IMR-90 (cell line): ENCODE results near the gene DIP2C. TPM values are rescaled to one million over a fixed set of nuclear protein-coding genes. Genes with fewer than 3 reads are reported as not detected.

ENCODE experiments used
- ATAC-seq: fragments of 200-7000 bp; cut with Tn5 transposase; 2 replicates; pipeline ENCODE4 v1.9.1; 2020; ENCODE audit warnings: low read depth, mild to moderate bottlenecking, moderate library complexity
- BruUV-seq: library from RNA; stranded (reverse); fragments of 400-500 nt; replicated peaks from 2 replicates; lab custom pipeline; 2021; lab: Mats Ljungman, UMichigan
- CTCF ChIA-PET: fragments of 300-600 bp; formaldehyde crosslinking; extraction: SDS; loops from one replicate; lab custom pipeline; 2021; ENCODE audit warnings: antibody characterized with exemption; lab: Yijun Ruan, JAX
- POLR2A ChIA-PET: fragments of 300-600 bp; sonication (Branson Sonifier 250); formaldehyde crosslinking; loops from one replicate; lab custom pipeline; 2022; ENCODE audit warnings: antibody characterized with exemption; ENCODE audit not compliant: unreplicated experiment; lab: Charles Lee
- DNase-seq: peaks from one replicate; pipeline ENCODE4 v3.0.0; 2013
- H2AFZ ChIP-seq: replicated peaks from 2 replicates; pipeline ENCODE3; 2013; ENCODE audit warnings: low read length, mild to moderate bottlenecking; ENCODE audit not compliant: poor library complexity
- H2AK5ac ChIP-seq: 2 replicates; pipeline ENCODE4 v1.6.1; 2013; ENCODE audit warnings: low read depth, low read length, inconsistent platforms
- H2AK9ac ChIP-seq: replicated peaks from 2 replicates; pipeline ENCODE3; 2013; ENCODE audit warnings: mild to moderate bottlenecking, low read depth, low read length, moderate library complexity; ENCODE audit not compliant: poor library complexity
- H2BK120ac ChIP-seq: 2 replicates; pipeline ENCODE4 v1.6.1; 2013; ENCODE audit warnings: low read depth, low read length, inconsistent platforms
- H2BK15ac ChIP-seq: 3 replicates; pipeline ENCODE4 v1.6.1; 2013; ENCODE audit warnings: low read depth, low read length, inconsistent platforms
- H2BK20ac ChIP-seq: 2 replicates; pipeline ENCODE4 v1.6.1; 2013; ENCODE audit warnings: low read depth, mild to moderate bottlenecking, inconsistent platforms, low read length, moderate library complexity
- H2BK5ac ChIP-seq: 2 replicates; pipeline ENCODE4 v1.6.1; 2013; ENCODE audit warnings: mild to moderate bottlenecking, low read depth, low read length, inconsistent platforms; ENCODE audit not compliant: poor library complexity, severe bottlenecking
- H3K14ac ChIP-seq: replicated peaks from 2 replicates; pipeline ENCODE4 v1.6.1; 2013; ENCODE audit warnings: low read depth, low read length, inconsistent platforms
- H3K18ac ChIP-seq: 2 replicates; pipeline ENCODE4 v1.6.1; 2013; ENCODE audit warnings: low read depth, low read length, control low read depth
- H3K23ac ChIP-seq: 2 replicates; pipeline ENCODE4 v1.6.1; 2013; ENCODE audit warnings: low read depth, low read length, inconsistent platforms
- H3K27ac ChIP-seq: 2 replicates; pipeline ENCODE4 v1.5.1; 2013; ENCODE audit warnings: mild to moderate bottlenecking, control low read depth, low read length; ENCODE audit not compliant: insufficient read depth
- H3K27me3 ChIP-seq: 2 replicates; pipeline ENCODE4 v1.6.1; 2013; ENCODE audit warnings: low read length; ENCODE audit not compliant: control insufficient read depth, insufficient read depth
- H3K36me3 ChIP-seq: 2 replicates; pipeline ENCODE4 v1.6.1; 2013; ENCODE audit warnings: low read length, mixed read lengths; ENCODE audit not compliant: control insufficient read depth, insufficient read depth
- H3K4ac ChIP-seq: 2 replicates; pipeline ENCODE4 v1.6.1; 2013; ENCODE audit warnings: low read depth, low read length, inconsistent platforms
- H3K4me1 ChIP-seq: 2 replicates; pipeline ENCODE4 v1.6.1; 2013; ENCODE audit warnings: low read length, mixed read lengths; ENCODE audit not compliant: control insufficient read depth, insufficient read depth
- H3K4me2 ChIP-seq: 2 replicates; pipeline ENCODE4 v1.6.1; 2013; ENCODE audit warnings: low read depth, mild to moderate bottlenecking, control low read depth, low read length, moderate library complexity
- H3K4me3 ChIP-seq: 2 replicates; pipeline ENCODE4 v1.5.1; 2013; ENCODE audit warnings: low read depth, mild to moderate bottlenecking, control low read depth, low read length, moderate library complexity; ENCODE audit not compliant: insufficient read depth
- H3K56ac ChIP-seq: 2 replicates; pipeline ENCODE4 v1.6.1; 2013; ENCODE audit warnings: low read length, inconsistent platforms; ENCODE audit not compliant: insufficient read depth; ENCODE audit errors: extremely low read depth
- H3K79me1 ChIP-seq, 2 experiments: 2 replicates each; pipeline ENCODE4 v1.6.1; 2013; ENCODE audit warnings: low read length in 2 of 2, inconsistent platforms in 1 of 2, low read depth in 1 of 2
- H3K9ac ChIP-seq: 2 replicates; pipeline ENCODE4 v1.6.1; 2013; ENCODE audit warnings: low read depth, low read length, control low read depth
- H3K9me1 ChIP-seq: 2 replicates; pipeline ENCODE4 v1.6.1; 2013; ENCODE audit warnings: low read length, inconsistent platforms; ENCODE audit not compliant: insufficient read depth
- H3K9me3 ChIP-seq: 2 replicates; pipeline ENCODE4 v1.6.1; 2013; ENCODE audit warnings: low read length; ENCODE audit not compliant: control insufficient read depth, insufficient read depth
- H4K20me1 ChIP-seq: 2 replicates; pipeline ENCODE4 v1.6.1; 2013; ENCODE audit warnings: low read length, inconsistent platforms; ENCODE audit not compliant: insufficient read depth
- H4K5ac ChIP-seq: 2 replicates; pipeline ENCODE4 v1.6.1; 2013; ENCODE audit warnings: mild to moderate bottlenecking, low read depth, low read length, control low read depth
- H4K8ac ChIP-seq, 2 experiments: 2 replicates each; pipeline ENCODE4 v1.6.1; 2013; ENCODE audit warnings: low read depth in 2 of 2, low read length in 2 of 2, control low read depth in 1 of 2, inconsistent platforms in 1 of 2
- H4K91ac ChIP-seq: 2 replicates; pipeline ENCODE4 v1.6.1; 2013; ENCODE audit warnings: low read depth, low read length, inconsistent platforms; ENCODE audit not compliant: insufficient read depth
- BHLHE40 ChIP-seq: fragments of 150-350 bp; IDR thresholded peaks from 2 replicates; pipeline ENCODE4 v1.6.1; 2016; ENCODE audit warnings: mild to moderate bottlenecking, low read depth, low read length
- CHD1 ChIP-seq: IDR thresholded peaks from 2 replicates; pipeline ENCODE4 v1.6.1; 2012; ENCODE audit warnings: low read depth, low read length, improper control_type of control experiment
- FOS ChIP-seq: fragments of 150-350 bp; IDR thresholded peaks from 2 replicates; pipeline ENCODE4 v1.6.1; 2016; ENCODE audit warnings: low read depth, low read length
- POLR2A ChIP-seq: IDR thresholded peaks from 2 replicates; pipeline ENCODE4 v1.6.1; 2012; ENCODE audit warnings: mild to moderate bottlenecking, low read depth, low read length
- RAD21 ChIP-seq: IDR thresholded peaks from 2 replicates; pipeline ENCODE4 v1.6.1; 2012; ENCODE audit warnings: low read length, improper control_type of control experiment
- RCOR1 ChIP-seq: IDR thresholded peaks from 2 replicates; pipeline ENCODE4 v1.6.1; 2012; ENCODE audit warnings: mild to moderate bottlenecking, low read length, improper control_type of control experiment; ENCODE audit not compliant: insufficient replicate concordance
- RFX5 ChIP-seq: IDR thresholded peaks from 2 replicates; pipeline ENCODE4 v1.8.0; 2012; ENCODE audit warnings: low read depth, mild to moderate bottlenecking, low read length, moderate library complexity
- USF2 ChIP-seq: fragments of 150-350 bp; IDR thresholded peaks from 2 replicates; pipeline ENCODE4 v1.6.1; 2017; ENCODE audit warnings: mild to moderate bottlenecking, antibody characterized with exemption, low read length, low read depth
- WGBS, 2 experiments: methylation state at CpG; one replicate each; pipeline versions ENCODE4 v1.1.5 to v1.1.7; 2013; ENCODE audit warnings: missing lambda C conversion rate in 2 of 2; ENCODE audit not compliant: insufficient read length in 1 of 2; ENCODE audit errors: extremely low coverage in 2 of 2; 5-methylcytosine and 5-hydroxymethylcytosine counted together
- dilution Hi-C: fragments of 300-500 bp; cut with HindIII; formaldehyde crosslinking; loops from one replicate; pipeline ENCODE4 v1.14.3; 2018; ENCODE audit warnings: low sequenced_read_pairs; ENCODE audit not compliant: unreplicated experiment
- in situ Hi-C: fragments of 300-500 bp; cut with MboI; formaldehyde crosslinking; loops from 3 replicates; pipeline ENCODE4 v1.14.3; 2019; ENCODE audit warnings: low sequenced_read_pairs, inconsistent platforms, mixed read lengths
- intact Hi-C: fragments of 100-400 bp; cut with micrococcal nuclease; formaldehyde crosslinking; loops from 2 replicates; pipeline ENCODE4 v1.10.0; 2022
- polyA plus RNA-seq, 3 experiments: library from polyadenylated mRNA; depleted of rRNA; stranded (reverse); fragments of >200 nt; gene quantifications; 2 replicates each; pipeline ENCODE4 v1.2.3, GENCODE V29; 2012; ENCODE audit warnings: low replicate concordance in 1 of 3
- total RNA-seq: library from RNA; depleted of rRNA; stranded (reverse); fragments of >200 nt; gene quantifications from 2 replicates; pipeline ENCODE4 v1.2.3, GENCODE V29; 2012
- TF ChIP-seq, protein P1 (sequence below): fragments of 150-350 bp; IDR thresholded peaks from 2 replicates; pipeline ENCODE4 v1.6.1; 2016; ENCODE audit warnings: low read depth, mild to moderate bottlenecking, low read length, moderate library complexity, borderline replicate concordance
- TF ChIP-seq, protein P2 (sequence below): conservative IDR thresholded peaks from 2 replicates; pipeline ENCODE4 v1.5.1; 2012; ENCODE audit warnings: mild to moderate bottlenecking, low read depth, low read length, improper control_type of control experiment

Gene DIP2C
- total and polyA plus RNA-seq, 2 of the 4 experiments (the other 2 are of a cell fraction), result 8.6 to 17.3 TPM

DNA sequence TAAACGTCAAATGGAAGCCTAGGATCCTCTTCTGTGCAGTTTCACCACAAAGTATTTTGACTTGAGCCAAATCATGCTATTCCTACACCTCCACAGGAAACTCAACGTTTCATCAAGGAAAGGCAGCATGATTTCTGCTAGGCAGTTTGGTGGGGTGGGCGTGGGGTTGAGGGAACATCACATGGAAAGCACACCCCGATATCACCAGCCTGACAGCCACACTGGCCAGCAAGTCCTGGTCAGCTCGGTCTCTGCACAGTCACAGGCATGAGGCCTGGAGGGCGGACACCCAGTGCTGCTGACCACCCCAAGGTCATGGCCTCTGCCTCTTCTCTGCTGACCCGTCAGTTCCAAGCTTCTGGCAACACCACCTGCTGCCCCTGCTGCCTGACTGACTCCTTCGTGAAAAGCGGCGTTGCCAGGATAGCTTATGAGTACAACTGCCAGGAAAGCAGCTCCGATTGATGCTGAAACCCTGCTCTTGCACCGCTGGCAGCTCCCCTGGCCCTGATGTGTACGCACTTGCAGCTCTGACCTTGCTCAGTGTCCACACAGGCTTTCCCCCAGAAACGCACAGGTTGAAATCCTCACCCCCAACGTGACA is 171.5 kb downstream of the DIP2C start:
- no peak overlapping the region for H3K56ac ChIP-seq
- peaks cover 84% of the 10 kb centered on the region for H4K20me1 ChIP-seq
- H3K14ac ChIP-seq, result no peak overlapping the region
- no peak overlapping the region for H3K4me3 ChIP-seq
- H4K91ac ChIP-seq, result no peak overlapping the region
- H3K4me1 ChIP-seq, result peaks cover 4% of the 10 kb centered on the region
- H3K4me2 ChIP-seq, result no peak overlapping the region
- H3K9me3 ChIP-seq, result no peaks in the 10 kb centered on the region
- DNase-seq, result no peak
- H3K27me3 ChIP-seq, result no peaks in the 10 kb centered on the region
- CTCF ChIA-PET, result no interaction called here
- H3K36me3 ChIP-seq, result peaks cover 7% of the 10 kb centered on the region
- no TSS peak for BruUV-seq
- H3K27ac ChIP-seq, result no peak overlapping the region
- TF ChIP-seq FOS, result no peak
- TF ChIP-seq RCOR1, result no peak
- TF ChIP-seq BHLHE40, result no peak
- TF ChIP-seq CHD1, result no peak
- TF ChIP-seq, protein P1, sequence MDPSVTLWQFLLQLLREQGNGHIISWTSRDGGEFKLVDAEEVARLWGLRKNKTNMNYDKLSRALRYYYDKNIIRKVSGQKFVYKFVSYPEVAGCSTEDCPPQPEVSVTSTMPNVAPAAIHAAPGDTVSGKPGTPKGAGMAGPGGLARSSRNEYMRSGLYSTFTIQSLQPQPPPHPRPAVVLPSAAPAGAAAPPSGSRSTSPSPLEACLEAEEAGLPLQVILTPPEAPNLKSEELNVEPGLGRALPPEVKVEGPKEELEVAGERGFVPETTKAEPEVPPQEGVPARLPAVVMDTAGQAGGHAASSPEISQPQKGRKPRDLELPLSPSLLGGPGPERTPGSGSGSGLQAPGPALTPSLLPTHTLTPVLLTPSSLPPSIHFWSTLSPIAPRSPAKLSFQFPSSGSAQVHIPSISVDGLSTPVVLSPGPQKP, result no peak
- TF ChIP-seq RFX5, result no peak
- TF ChIP-seq, protein P2, sequence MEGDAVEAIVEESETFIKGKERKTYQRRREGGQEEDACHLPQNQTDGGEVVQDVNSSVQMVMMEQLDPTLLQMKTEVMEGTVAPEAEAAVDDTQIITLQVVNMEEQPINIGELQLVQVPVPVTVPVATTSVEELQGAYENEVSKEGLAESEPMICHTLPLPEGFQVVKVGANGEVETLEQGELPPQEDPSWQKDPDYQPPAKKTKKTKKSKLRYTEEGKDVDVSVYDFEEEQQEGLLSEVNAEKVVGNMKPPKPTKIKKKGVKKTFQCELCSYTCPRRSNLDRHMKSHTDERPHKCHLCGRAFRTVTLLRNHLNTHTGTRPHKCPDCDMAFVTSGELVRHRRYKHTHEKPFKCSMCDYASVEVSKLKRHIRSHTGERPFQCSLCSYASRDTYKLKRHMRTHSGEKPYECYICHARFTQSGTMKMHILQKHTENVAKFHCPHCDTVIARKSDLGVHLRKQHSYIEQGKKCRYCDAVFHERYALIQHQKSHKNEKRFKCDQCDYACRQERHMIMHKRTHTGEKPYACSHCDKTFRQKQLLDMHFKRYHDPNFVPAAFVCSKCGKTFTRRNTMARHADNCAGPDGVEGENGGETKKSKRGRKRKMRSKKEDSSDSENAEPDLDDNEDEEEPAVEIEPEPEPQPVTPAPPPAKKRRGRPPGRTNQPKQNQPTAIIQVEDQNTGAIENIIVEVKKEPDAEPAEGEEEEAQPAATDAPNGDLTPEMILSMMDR, result no peak
- no peak for TF ChIP-seq POLR2A
- TF ChIP-seq USF2, result no peak
- TF ChIP-seq RAD21, result no peak
- H2BK5ac ChIP-seq, result no peak overlapping the region
- no peak overlapping the region for H2BK20ac ChIP-seq
- no peak for ATAC-seq
- in situ Hi-C loops (loop anchor here (25.0 kb wide), 1 partner anchor 169 kb away; the partner anchor contains the start of gene DIP2C), intact Hi-C loops (no loop called here), dilution Hi-C loops (no loop called here)
- peaks cover 31% of the 10 kb centered on the region for H3K9me1 ChIP-seq
- H2AFZ ChIP-seq, result no peak overlapping the region
- peaks cover 36 to 92% of the 10 kb centered on the region in 2 experiments for H3K79me1 ChIP-seq
- no peak overlapping the region for H4K8ac ChIP-seq
- WGBS, 2 experiments, result 100% methylated on average over 4 of the region's 15 CpGs; no CpG with 5 or more reads in 1 of the 2 experiments
- no peak overlapping the region for H3K18ac ChIP-seq
- no peak overlapping the region for H3K9ac ChIP-seq
- no peak overlapping the region for H2BK120ac ChIP-seq
- POLR2A ChIA-PET, result no interaction called here
- H2AK9ac ChIP-seq, result no peak overlapping the region
- H3K4ac ChIP-seq, result no peak overlapping the region
- H3K23ac ChIP-seq, result no peak overlapping the region
- no peak overlapping the region for H4K5ac ChIP-seq
- H2AK5ac ChIP-seq, result no peak overlapping the region
- no peak overlapping the region for H2BK15ac ChIP-seq
